Epithelial cell of esophagus (primary cell): Measurements from ENCODE around the gene CYP11A1.
A peak's percentile ranks its signal among the peaks of the same experiment; 100 is the strongest.
"Not testable (repeated sequence)": the region's sequence is repeated elsewhere in the genome, so short reads cannot be mapped to it uniquely, and the experiment has no call there.

ENCODE experiments used
- DNase-seq: peaks from one replicate; pipeline ENCODE4 v3.0.0; 2010; ENCODE audit warnings: low read depth
- H3K4me3 ChIP-seq: 2 replicates; pipeline ENCODE4 v1.5.1; 2011; ENCODE audit warnings: mild to moderate bottlenecking, low read length, control low read depth
- CTCF ChIP-seq: IDR thresholded peaks from 2 replicates; pipeline ENCODE4 v1.5.1; 2011; ENCODE audit warnings: low read depth, mild to moderate bottlenecking, low read length, control low read depth, inconsistent platforms; ENCODE audit not compliant: insufficient read depth; ENCODE audit errors: missing control alignments

The CYP11A1 gene

GRCh38 chr15:74365598-74366445 lies 1.6 kb downstream of the CYP11A1 start:
- TF ChIP-seq CTCF, result no peak
- no peak for DNase-seq
- H3K4me3 ChIP-seq, result peak overlapping the region; percentile 33

GRCh38 chr15:74364936-74365597 lies 2.4 kb downstream of the CYP11A1 start:
- H3K4me3 ChIP-seq, result no peak overlapping the region
- no peak for TF ChIP-seq CTCF
- no peak for DNase-seq

GRCh38 chr15:74362482-74362881 lies 5.0 kb downstream of the CYP11A1 start:
- no peak for TF ChIP-seq CTCF
- H3K4me3 ChIP-seq, result no peak overlapping the region
- DNase-seq, result no peak

GRCh38 chr15:74360855-74361254 lies 6.6 kb downstream of the CYP11A1 start:
- DNase-seq, H3K4me3 ChIP-seq: not testable (repeated sequence)

- DNase-seq, H3K4me3 ChIP-seq: not testable (repeated sequence)
Measured at GRCh38 chr15:74359376-74359775, 8.1 kb downstream of the CYP11A1 start.

GRCh38 chr15:74357514-74357913 lies 9.9 kb downstream of the CYP11A1 start:
- DNase-seq, H3K4me3 ChIP-seq: not testable (repeated sequence)

- not testable (repeated sequence) for H3K4me3 ChIP-seq, DNase-seq
Measured at GRCh38 chr15:74356050-74356449, 11.4 kb downstream of the CYP11A1 start.

GRCh38 chr15:74353992-74354391 lies 13.5 kb downstream of the CYP11A1 start:
- DNase-seq, H3K4me3 ChIP-seq: not testable (repeated sequence)

- TF ChIP-seq CTCF, result no peak
- DNase-seq, result no peak
- no peak overlapping the region for H3K4me3 ChIP-seq
Measured at GRCh38 chr15:74352393-74352910, 15.0 kb downstream of the CYP11A1 start.
